HepG2 (cell line): Measurements from ENCODE around the gene NBEAL2.

Experiments used
- CTCF ChIP-seq: sonication (generic); formaldehyde crosslinking; IDR thresholded peaks from 2 replicates; pipeline ENCODE4 v1.5.0; 2020; ENCODE audit warnings: mild to moderate bottlenecking, missing genetic modification reagents, moderate library complexity
- EZH2 ChIP-seq: conservative IDR thresholded peaks from 2 replicates; pipeline ENCODE4 v1.6.1; 2012; ENCODE audit warnings: mild to moderate bottlenecking, low read depth, low read length, moderate library complexity
- MAZ ChIP-seq, 2 experiments: sonication (generic) in 1 of 2; formaldehyde crosslinking in 1 of 2; IDR thresholded peaks; 2 replicates each; pipeline versions ENCODE4 v1.5.0 to v1.6.1; 2012 to 2020; ENCODE audit warnings: low read depth in 2 of 2, mild to moderate bottlenecking in 2 of 2, borderline replicate concordance in 1 of 2, improper control_type of control experiment in 1 of 2, low read length in 1 of 2, missing genetic modification reagents in 1 of 2, moderate library complexity in 1 of 2
- NFIC ChIP-seq: IDR thresholded peaks from 2 replicates; pipeline ENCODE4 v1.6.1; 2012; ENCODE audit warnings: mild to moderate bottlenecking, low read length, inconsistent platforms
- NR1H2 ChIP-seq: sonication (generic); formaldehyde crosslinking; IDR thresholded peaks from 2 replicates; pipeline ENCODE4 v1.8.1; 2022; ENCODE audit warnings: low read depth, missing genetic modification reagents, borderline replicate concordance
- SCMH1 ChIP-seq: sonication (generic); formaldehyde crosslinking; IDR thresholded peaks from 2 replicates; pipeline ENCODE4 v1.9.0; 2021; ENCODE audit warnings: missing genetic modification reagents, mild to moderate bottlenecking, borderline replicate concordance
- ZBTB7A ChIP-seq: sonication (generic); formaldehyde crosslinking; IDR thresholded peaks from 2 replicates; pipeline ENCODE4 v1.8.0; 2022; ENCODE audit warnings: mild to moderate bottlenecking, missing genetic modification reagents

- TF ChIP-seq NFIC (no peak), ZBTB7A (CRISPR knock-in tag) (no peak), CTCF (CRISPR knock-in tag) (no peak), MAZ (IDR thresholded peaks at IDR 0.05; ENCODE audit: borderline replicate concordance, low read depth, low read length) (no peak), MAZ (CRISPR knock-in tag; IDR thresholded peaks at IDR 0.05; ENCODE audit: low read depth) (no peak), SCMH1 (no peak), NR1H2 (CRISPR knock-in tag) (no peak), EZH2 (no peak)
These were observed 2.5 kb downstream of the NBEAL2 start for GRCh38 chr3:46981932-46982471.
